HL-60/S4 treated with phorbol 12-myristate 13-acetate at 8.2 ng/mL for 4 days and 3 days (cell line): ENCODE results near the gene HPGDS.

Experiments used
- in situ Hi-C: fragments of 300-500 bp; cut with MboI; formaldehyde crosslinking; loops from 2 replicates; pipeline ENCODE4 v1.15.0; 2022; ENCODE audit warnings: low sequenced_read_pairs

Gene HPGDS

DNA sequence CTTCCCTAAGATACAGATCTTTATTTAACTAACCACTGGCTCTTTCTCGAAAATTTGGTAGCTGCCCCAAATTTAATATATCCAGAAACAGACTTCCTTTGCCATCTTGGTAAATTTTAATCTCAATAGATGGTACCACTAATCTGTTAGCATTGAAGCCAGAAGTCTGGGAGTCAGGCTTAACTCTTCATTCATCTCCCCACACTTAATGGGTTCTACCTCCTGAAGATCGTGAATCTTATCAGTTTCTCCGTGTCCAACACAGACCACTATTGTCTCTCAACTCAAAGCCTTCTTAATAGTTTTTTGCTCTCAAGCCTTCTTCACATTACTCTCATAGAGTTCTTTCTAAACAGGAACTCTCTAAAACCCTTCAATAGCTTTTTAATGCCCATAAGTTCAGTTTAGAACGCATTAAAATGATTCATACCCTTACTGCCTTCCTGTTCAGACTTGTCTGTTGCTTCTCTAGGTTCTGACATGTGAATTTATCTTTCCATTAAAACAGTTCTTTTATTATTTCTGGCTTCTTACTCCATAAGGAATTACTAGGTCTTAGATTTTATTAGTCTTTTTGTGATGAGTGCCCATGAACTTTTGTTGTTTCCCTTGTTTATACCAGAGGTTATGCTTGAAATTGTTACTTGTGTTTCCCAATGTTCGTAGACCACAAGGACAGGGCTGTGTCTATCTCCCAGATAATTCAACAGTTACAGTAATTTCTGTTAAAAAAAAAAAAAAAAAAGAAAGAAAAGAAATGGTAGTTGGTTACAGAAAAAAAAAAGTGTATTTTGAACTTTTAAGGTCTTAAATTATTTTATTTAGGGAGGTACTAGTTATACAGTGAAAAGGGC is 80.2 kb downstream of the HPGDS start:
- in situ Hi-C loops: no loop called here

DNA sequence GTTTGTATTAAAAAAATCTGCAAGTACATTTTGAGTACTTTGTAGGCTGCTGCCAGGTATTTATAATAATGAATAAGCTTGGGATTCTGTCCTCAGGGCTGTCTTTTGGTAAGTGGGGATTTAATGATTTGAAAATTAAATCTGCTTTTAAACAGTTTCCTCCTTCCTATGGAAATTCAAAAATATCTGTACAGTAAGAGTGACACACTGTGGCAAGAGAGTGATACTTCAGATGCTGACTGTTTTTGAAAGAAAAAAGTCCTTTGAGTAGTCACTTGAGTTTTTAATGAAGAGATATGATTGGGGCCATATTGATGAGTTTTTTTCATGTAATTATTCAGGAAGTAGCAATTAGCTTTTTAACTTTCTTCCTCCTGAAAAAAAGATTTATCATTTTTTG is 85.8 kb downstream of the HPGDS start:
- in situ Hi-C loops: no loop called here

- in situ Hi-C loops: no loop called here
These were observed 86.4 kb downstream of the HPGDS start for GRCh38 chr4:94256144-94256783.

DNA sequence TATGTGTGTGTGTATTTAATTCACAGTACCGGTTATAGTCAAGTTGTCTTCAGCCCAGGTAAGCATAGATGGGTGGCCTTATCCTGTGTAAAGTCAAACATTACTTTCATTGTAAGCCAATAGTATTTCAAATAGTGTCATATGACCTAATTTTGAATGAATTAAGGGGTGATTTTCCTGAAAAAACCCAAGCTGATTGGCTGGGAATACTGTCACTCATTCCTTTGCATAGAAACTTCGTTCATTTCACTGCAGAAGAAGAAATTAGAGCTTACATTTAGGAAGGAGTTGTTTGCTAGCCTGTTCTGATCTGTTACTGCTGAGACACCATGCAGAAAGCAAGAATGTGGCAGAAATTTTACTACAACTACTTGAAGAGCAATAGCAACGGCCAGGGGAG is 89.6 kb downstream of the HPGDS start:
- in situ Hi-C loops: no loop called here

GRCh38 chr4:94251094-94251493 is 91.5 kb downstream of the HPGDS start:
- in situ Hi-C loops: no loop called here
